Measurements from ENCODE around the gene QRFP.
A peak's percentile ranks its signal among the peaks of the same experiment; 100 is the strongest.
"Not testable (repeated sequence)": the region's sequence is repeated elsewhere in the genome, so short reads cannot be mapped to it uniquely, and the experiment has no call there.

The QRFP gene

GRCh38 chr9:130866474-130866965, 30.1 kb downstream of the QRFP start:
- DNase-seq = peak; percentile 51 to 89 (median 74)
- intact Hi-C loops (cut with DNase I) = no loop called here

GRCh38 chr9:130865921-130866320, 30.7 kb downstream of the QRFP start:
- no peak for DNase-seq
- intact Hi-C loops (cut with DNase I) = no loop called here

- intact Hi-C loops (cut with DNase I) = loop anchor here (5.0 kb wide), 2 partner anchors 92 to 157 kb away; no protein-coding TSS in a partner anchor
- DNase-seq = no peak
Measured at GRCh38 chr9:130864541-130864940, 32.1 kb downstream of the QRFP start.

GRCh38 chr9:130862747-130863146, 33.9 kb downstream of the QRFP start:
- intact Hi-C loops (cut with DNase I) = loop anchor here (5.0 kb wide), 2 partner anchors 90 to 155 kb away; no protein-coding TSS in a partner anchor
- DNase-seq = no peak

GRCh38 chr9:130862217-130862616, 34.4 kb downstream of the QRFP start:
- DNase-seq = peak in 1 of 42 donors; percentile 5
- intact Hi-C loops (cut with DNase I) = loop anchor here (5.0 kb wide), 2 partner anchors 90 to 155 kb away; no protein-coding TSS in a partner anchor

GRCh38 chr9:130861372-130862180, 35.0 kb downstream of the QRFP start:
- peak in 1 of 42 donors; percentile 3 for DNase-seq
- intact Hi-C loops (cut with DNase I) = loop anchor here (5.0 kb wide), 2 partner anchors 89 to 154 kb away; no protein-coding TSS in a partner anchor

- DNase-seq = peak in 36 of 42 donors; percentile 29 to 83 (median 55)
- intact Hi-C loops (cut with DNase I) = loop anchor here (5.0 kb wide), 2 partner anchors 88 to 153 kb away; no protein-coding TSS in a partner anchor
Measured at GRCh38 chr9:130860458-130861316, 35.9 kb downstream of the QRFP start.

- DNase-seq = peak in 1 of 42 donors; percentile 34
- intact Hi-C loops (cut with DNase I) = no loop called here
Measured at GRCh38 chr9:130858739-130859705, 37.6 kb downstream of the QRFP start.

GRCh38 chr9:130857864-130858738, 38.5 kb downstream of the QRFP start:
- intact Hi-C loops (cut with DNase I) = no loop called here
- DNase-seq = peak in 1 of 42 donors; percentile 40

GRCh38 chr9:130856474-130856873, 40.1 kb downstream of the QRFP start:
- DNase-seq = no peak
- intact Hi-C loops (cut with DNase I) = no loop called here

GRCh38 chr9:130854835-130855234, 41.8 kb downstream of the QRFP start:
- intact Hi-C loops (cut with DNase I) = no loop called here
- no peak for DNase-seq

GRCh38 chr9:130854092-130854491, 42.5 kb downstream of the QRFP start:
- intact Hi-C loops (cut with DNase I) = no loop called here
- peak in 1 of 42 donors; percentile 21 for DNase-seq

GRCh38 chr9:130852801-130853200, 43.8 kb downstream of the QRFP start:
- DNase-seq = no peak
- intact Hi-C loops (cut with DNase I) = no loop called here

- intact Hi-C loops (cut with DNase I) = no loop called here
- DNase-seq = no peak
Measured at GRCh38 chr9:130849356-130849755, 47.3 kb downstream of the QRFP start.

GRCh38 chr9:130848514-130848913, 48.1 kb downstream of the QRFP start:
- intact Hi-C loops (cut with DNase I) = not testable (repeated sequence)

GRCh38 chr9:130847306-130848217, 49.0 kb downstream of the QRFP start:
- intact Hi-C loops (cut with DNase I) = no loop called here
- DNase-seq = peak in 1 of 42 donors; percentile 60

More at GRCh38 chr9:130848514-130848913, 48.1 kb downstream of the QRFP start:
- DNase-seq = not testable (repeated sequence)

Measured in head of caudate nucleus (tissue), 42 donors.